Stimulated activated CD8-positive, alpha-beta memory T cell treated with anti-CD3 and anti-CD28 coated beads, Interleukin-2, amount 100 ng/mL, for 48 hours (primary cell): ENCODE data around the gene CUBN.

ENCODE experiments used
- DNase-seq, 2 donors: peaks; one replicate each; pipeline ENCODE4 v3.0.0-alpha.2; 2020; ENCODE audit warnings: low read depth in 2 of 2

CUBN gene

DNA sequence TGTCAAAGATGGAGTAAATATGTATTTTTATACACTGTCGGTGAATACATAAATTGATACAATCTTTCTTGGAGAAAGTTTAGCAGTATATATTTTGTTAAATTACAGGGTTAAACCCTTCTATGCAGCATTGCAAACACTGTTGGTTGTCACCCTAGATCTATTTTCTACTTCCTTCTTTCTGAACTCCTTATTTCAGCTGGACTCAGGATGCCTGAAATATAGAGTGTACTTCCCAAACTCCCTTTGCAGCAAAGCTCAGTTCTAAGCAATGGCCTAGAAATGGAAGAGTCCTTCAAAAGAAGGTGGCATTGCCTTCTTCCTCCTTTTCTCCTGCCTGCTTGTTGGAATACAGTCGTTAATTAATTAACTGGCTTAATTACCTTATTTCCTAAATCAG, 20.6 kb downstream of the CUBN start:
- DNase-seq: no peak

DNA sequence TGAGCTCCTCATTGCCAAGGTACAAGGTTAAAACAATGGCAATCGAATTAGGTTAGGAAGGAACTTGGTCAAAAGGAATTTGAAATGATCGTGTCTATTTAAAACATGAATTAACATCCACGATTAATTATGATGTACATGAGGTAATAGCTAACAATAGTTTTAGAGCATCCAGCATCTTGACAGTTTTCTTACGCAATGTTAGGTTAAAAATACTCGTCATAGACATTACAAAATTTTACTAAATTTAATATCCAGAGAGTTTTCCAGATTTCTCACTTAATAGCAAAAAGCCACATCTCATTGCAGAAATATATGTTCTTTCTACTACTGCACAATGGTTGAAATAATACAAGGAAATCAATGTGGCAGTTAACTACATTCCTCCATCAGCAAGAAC, 22.6 kb downstream of the CUBN start:
- DNase-seq: no peak

GRCh38 chr10:17101910-17102266, 27.7 kb downstream of the CUBN start:
- DNase-seq: no peak

DNA sequence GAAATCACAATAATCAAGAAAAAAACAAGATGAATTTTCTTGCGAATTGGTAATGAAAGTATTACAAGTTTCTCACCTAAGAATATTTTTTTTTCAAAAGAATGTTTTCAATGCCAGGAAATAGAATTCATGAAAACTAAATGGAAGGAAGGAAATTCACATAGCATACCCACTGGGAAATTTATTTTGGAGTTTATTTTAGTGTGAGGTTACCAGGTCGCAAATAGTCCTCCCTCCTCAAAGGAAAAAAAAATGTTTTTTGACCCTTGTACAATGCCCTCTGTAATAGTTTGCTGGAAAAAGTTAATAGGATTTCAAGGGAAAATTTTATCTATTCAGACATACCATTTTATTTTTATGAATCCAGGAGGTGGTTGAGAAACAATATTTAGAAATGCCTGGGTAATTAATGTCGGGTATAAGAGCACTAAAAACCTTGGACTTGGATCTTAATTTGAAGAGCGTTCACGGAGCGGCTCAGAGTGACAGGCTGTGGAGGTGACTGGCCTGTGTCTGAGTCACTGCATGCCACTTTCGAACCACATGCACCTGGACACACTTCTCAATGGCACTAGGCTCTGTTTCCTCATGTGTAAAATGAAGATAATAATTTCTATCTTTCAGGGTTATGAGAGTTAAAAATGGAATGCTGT, 28.2 kb downstream of the CUBN start:
- no peak for DNase-seq

- no peak for DNase-seq
These were observed 29.0 kb downstream of the CUBN start for GRCh38 chr10:17100586-17100985.

DNA sequence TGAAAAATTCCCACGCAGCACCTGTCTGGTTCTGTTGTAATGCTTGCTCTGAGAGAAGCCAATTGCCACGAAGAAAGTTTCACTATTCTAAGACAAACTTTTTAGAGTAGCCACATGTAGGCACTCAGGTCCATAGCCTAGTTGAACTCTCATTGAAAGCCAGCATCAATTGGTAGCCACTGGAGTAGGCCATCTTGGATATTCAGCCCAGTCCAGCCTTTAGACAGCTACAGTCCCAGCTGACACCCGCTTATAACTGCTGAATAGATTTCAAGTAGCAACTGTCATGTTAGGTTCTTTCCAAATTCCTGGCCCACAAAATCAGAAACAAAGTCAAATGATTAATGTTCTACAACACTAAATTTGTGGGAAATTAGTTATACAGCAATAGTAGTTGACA, 31.6 kb downstream of the CUBN start:
- no peak for DNase-seq

DNA sequence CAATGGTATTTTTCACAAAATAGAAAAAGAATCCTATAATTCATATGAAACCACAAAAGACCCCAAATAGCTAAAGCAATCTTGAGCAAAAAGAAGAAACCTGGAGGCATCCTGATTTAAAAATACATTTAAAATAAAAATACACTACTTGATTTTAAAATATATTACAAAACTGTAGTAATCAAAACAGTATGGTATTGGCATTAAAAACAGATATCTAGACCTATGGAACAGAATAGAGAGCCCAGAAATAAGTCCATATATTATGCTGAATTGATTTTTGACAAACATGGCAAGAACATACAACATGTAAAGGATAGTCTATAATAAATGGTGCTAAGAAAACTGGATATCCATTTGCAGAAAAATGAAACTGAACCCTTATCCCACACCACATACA, 34.8 kb downstream of the CUBN start:
- no peak for DNase-seq

- no peak for DNase-seq
These were observed 36.4 kb downstream of the CUBN start for GRCh38 chr10:17092986-17093803.

- DNase-seq: no peak
These were observed 37.2 kb downstream of the CUBN start for GRCh38 chr10:17092216-17092944.

- DNase-seq: no peak
These were observed 41.3 kb downstream of the CUBN start for GRCh38 chr10:17088118-17088806.

- DNase-seq: no peak
These were observed 42.7 kb downstream of the CUBN start for GRCh38 chr10:17086865-17087367.

GRCh38 chr10:17085011-17085725, 44.4 kb downstream of the CUBN start:
- no peak for DNase-seq

- DNase-seq: no peak
These were observed 45.4 kb downstream of the CUBN start for GRCh38 chr10:17084258-17084657.

GRCh38 chr10:17081431-17081830, 48.2 kb downstream of the CUBN start:
- DNase-seq: no peak

DNA sequence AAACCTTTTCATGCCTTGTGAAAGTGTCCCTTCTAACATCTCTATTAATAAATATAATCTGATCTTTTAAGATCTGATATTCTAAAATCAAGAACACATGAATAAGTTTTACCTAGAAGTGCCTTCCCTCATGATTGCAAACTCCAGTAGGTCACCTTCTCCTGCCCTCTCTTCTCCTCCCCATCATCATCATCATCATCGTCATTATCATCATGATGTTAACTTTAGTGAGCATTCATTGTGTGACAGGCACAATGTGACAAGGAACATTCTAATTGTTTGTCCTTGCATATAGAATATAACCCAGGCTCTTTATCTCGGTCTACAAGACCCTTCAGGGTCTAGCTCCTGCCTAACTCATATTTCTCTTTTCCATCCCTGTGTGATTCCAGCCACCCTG, 51.7 kb downstream of the CUBN start:
- no peak for DNase-seq

DNA sequence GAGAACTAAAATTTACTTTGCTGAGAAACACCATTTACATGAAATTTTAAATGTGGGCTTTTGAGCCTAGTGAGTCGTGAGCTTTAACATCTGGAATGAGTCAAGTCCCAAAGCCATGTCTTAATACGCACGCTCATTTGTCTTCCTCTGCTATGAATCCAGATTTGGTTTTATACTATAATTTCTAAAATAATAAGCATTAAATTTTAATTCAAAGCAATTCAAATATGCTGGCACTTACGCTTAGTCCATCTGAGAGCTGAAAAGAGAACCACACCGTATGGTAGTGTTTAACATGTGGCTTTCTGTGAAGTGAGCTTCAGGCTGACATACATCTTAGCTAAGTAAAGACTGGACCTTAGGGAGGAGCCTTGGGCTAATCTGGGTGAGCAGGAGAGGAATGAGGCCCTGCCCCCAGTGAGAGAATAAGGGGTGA, 52.2 kb downstream of the CUBN start:
- no peak for DNase-seq

GRCh38 chr10:17076626-17077345, 52.8 kb downstream of the CUBN start:
- no peak for DNase-seq

- DNase-seq: no peak
These were observed 53.9 kb downstream of the CUBN start for GRCh38 chr10:17075533-17076359.

DNA sequence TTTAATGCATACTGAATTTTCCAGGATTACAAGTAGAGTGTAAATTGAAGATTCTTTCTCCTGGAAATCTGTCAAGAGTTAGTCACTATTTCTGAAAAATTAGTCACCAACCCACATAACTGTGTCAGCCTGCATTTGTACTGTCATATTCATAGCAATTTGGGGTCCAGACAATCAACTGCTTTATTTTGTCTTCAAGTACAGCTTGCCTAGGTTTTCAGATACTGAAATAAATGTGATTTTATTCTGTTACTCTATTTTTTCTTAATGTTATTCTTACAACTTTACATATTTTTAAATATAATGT, 55.1 kb downstream of the CUBN start:
- no peak for DNase-seq
